ENCODE results near the gene FARSA. TPM values are rescaled to one million over a fixed set of nuclear protein-coding genes. Genes with fewer than 3 reads are reported as not detected.

Gene FARSA
- total and polyA plus RNA-seq, 2 of the 4 experiments (the other 2 are of a cell fraction): 49.3 to 80.9 TPM

DNA sequence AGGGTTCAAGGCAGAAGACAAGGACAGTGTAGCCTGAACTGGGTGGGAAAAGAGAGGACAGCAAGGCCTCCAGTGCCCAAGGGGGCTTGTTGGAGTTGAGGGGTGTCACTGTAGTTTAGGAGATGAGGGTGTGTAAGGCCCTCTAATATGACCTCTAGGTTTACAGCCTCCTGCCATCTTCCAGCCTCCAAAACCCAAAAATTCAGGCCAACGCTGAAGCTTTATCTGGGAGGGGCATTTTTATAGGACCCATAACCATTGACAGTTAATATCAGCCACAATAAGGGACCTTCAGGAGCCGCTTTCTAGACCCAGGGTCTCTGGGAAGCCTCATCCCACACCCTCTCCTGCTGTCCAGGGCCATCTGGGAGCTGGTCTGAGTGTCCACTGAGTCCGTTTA, 49.3 kb downstream of the FARSA start:
- Histone ChIP-seq H3K9me3 (ENCODE audit: control insufficient read depth, insufficient read depth, low read length) (peaks cover 13% of the 10 kb centered on the region), H2AK9ac (replicated peaks; ENCODE audit: low read depth, low read length, poor library complexity) (peak overlapping the region; percentile 55), H3K9ac (ENCODE audit: low read depth, low read length) (no peak overlapping the region), H3K27ac (ENCODE audit: insufficient read depth, low read length) (no peak overlapping the region), H3K14ac (replicated peaks; ENCODE audit: low read depth, low read length) (no peak overlapping the region), H2BK5ac (ENCODE audit: low read depth, low read length, poor library complexity, severe bottlenecking) (no peak overlapping the region), H3K18ac (ENCODE audit: low read depth, low read length) (no peak overlapping the region), H3K36me3 (ENCODE audit: control insufficient read depth, insufficient read depth, low read length) (no peaks in the 10 kb centered on the region), H3K4me1 (ENCODE audit: control insufficient read depth, insufficient read depth, low read length) (peaks cover 5% of the 10 kb centered on the region; the same call in 1 of the 2 replicates), H2AFZ (replicated peaks; ENCODE audit: low read length, poor library complexity) (no peak overlapping the region), H2BK120ac (ENCODE audit: low read depth, low read length) (no peak overlapping the region), H2BK15ac (ENCODE audit: low read depth, low read length) (no peak overlapping the region), H2BK20ac (ENCODE audit: low read depth, low read length) (no peak overlapping the region), H3K27me3 (ENCODE audit: control insufficient read depth, insufficient read depth, low read length) (peaks cover 40% of the 10 kb centered on the region), H3K4me3 (ENCODE audit: insufficient read depth, low read depth, low read length) (no peak overlapping the region), H3K4ac (ENCODE audit: low read depth, low read length) (no peak overlapping the region), H3K23ac (ENCODE audit: low read depth, low read length) (no peak overlapping the region), H4K5ac (ENCODE audit: low read depth, low read length) (no peak overlapping the region), H3K4me2 (ENCODE audit: low read depth, low read length) (no peak overlapping the region), H4K20me1 (ENCODE audit: insufficient read depth, low read length) (no peaks in the 10 kb centered on the region), H3K56ac (ENCODE audit: extremely low read depth, insufficient read depth, low read length) (no peak overlapping the region), H2AK5ac (ENCODE audit: low read depth, low read length) (no peak overlapping the region), H3K79me1 (ENCODE audit: low read depth in 1 of 2, low read length in 2 of 2) (peaks cover 0 to 7% of the 10 kb centered on the region in 2 experiments; a peak in 1 of 4 replicates), H4K91ac (ENCODE audit: insufficient read depth, low read depth, low read length) (no peak overlapping the region), H3K9me1 (ENCODE audit: insufficient read depth, low read length) (no peaks in the 10 kb centered on the region), H4K8ac (ENCODE audit: low read depth in 2 of 2, low read length in 2 of 2) (no peak overlapping the region)
- in situ Hi-C loops (cut with MboI; ENCODE audit: low sequenced_read_pairs) (no loop called here), intact Hi-C loops (cut with micrococcal nuclease) (no loop called here), dilution Hi-C loops (cut with HindIII; ENCODE audit: low sequenced_read_pairs, unreplicated experiment) (no loop called here)
- CTCF ChIA-PET: no interaction called here
- no TSS peak for BruUV-seq (replicated peaks)
- WGBS, 2 experiments (ENCODE audit: extremely low coverage in 2 of 2, insufficient read length in 1 of 2): no CpG with 5 or more reads among the region's 3 CpGs
- TF ChIP-seq NFE2L2 (IDR thresholded peaks at IDR 0.05; ENCODE audit: low read depth, low read length) (no peak), RFX5 (IDR thresholded peaks at IDR 0.05; ENCODE audit: low read depth, low read length) (no peak), ELK1 (IDR thresholded peaks at IDR 0.05; ENCODE audit: borderline replicate concordance, low read depth, low read length) (no peak), BHLHE40 (IDR thresholded peaks at IDR 0.05; ENCODE audit: low read depth, low read length) (no peak), MAFK (IDR thresholded peaks at IDR 0.05; ENCODE audit: low read depth, low read length) (no peak), MAZ (IDR thresholded peaks at IDR 0.05; ENCODE audit: borderline replicate concordance, low read depth, low read length) (no peak), RCOR1 (IDR thresholded peaks at IDR 0.05; ENCODE audit: insufficient replicate concordance, low read length) (no peak), CEBPB (IDR thresholded peaks at IDR 0.05; ENCODE audit: low read depth, low read length) (no peak), CHD1 (IDR thresholded peaks at IDR 0.05; ENCODE audit: low read depth, low read length) (no peak)
- ATAC-seq (ENCODE audit: low read depth): no peak
- no peak for DNase-seq
- POLR2A ChIA-PET (ENCODE audit: unreplicated experiment): no interaction called here

Measured in IMR-90 (cell line).